ENCODE data around the gene EYA2.

EYA2 gene

GRCh38 chr20:47011984-47012383 is 117.3 kb downstream of the EYA2 start:
- no peaks in the 10 kb centered on the region for H3K27me3 ChIP-seq (ENCODE audit: control insufficient read depth, insufficient read depth, low read length)
- no peaks in the 10 kb centered on the region for H3K9me3 ChIP-seq (ENCODE audit: control insufficient read depth, insufficient read depth, low read length)
- no peaks in the 10 kb centered on the region for H3K36me3 ChIP-seq (ENCODE audit: control insufficient read depth, insufficient read depth, low read length)
- no peaks in the 10 kb centered on the region for H3K4me1 ChIP-seq (ENCODE audit: control insufficient read depth, insufficient read depth, low read length)
- H3K27ac ChIP-seq (ENCODE audit: low read depth, low read length) = no peak overlapping the region
- no peak overlapping the region for H3K9ac ChIP-seq (ENCODE audit: low read depth, low read length)
- no peak overlapping the region for H3K4me3 ChIP-seq (ENCODE audit: low read depth, low read length)

DNA sequence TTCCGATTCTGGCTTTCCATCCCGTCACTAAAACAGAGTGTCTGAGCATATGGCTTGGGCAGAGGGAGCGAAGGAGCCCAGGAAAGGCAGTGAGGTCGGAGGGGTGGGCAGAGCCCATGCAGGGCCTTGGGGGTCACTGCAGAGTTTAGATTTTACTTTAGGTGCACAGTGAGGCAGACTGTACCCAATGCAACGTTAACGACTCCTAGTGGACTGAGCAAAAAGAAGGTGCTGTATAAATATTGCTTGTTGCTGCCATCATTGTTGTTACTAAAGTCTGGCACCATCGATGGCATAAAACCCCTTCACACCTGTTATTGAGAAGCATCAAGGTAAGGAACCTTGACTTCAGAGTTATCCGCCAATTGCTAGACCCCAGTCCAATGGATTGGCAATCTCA is 119.0 kb downstream of the EYA2 start:
- Histone ChIP-seq H3K4me1 (ENCODE audit: control insufficient read depth, insufficient read depth, low read length) (no peaks in the 10 kb centered on the region), H3K9ac (ENCODE audit: low read depth, low read length) (no peak overlapping the region), H3K36me3 (ENCODE audit: control insufficient read depth, insufficient read depth, low read length) (no peaks in the 10 kb centered on the region), H3K27me3 (ENCODE audit: control insufficient read depth, insufficient read depth, low read length) (no peaks in the 10 kb centered on the region), H3K27ac (ENCODE audit: low read depth, low read length) (no peak overlapping the region), H3K4me3 (ENCODE audit: low read depth, low read length) (no peak overlapping the region), H3K9me3 (ENCODE audit: control insufficient read depth, insufficient read depth, low read length) (no peaks in the 10 kb centered on the region)

- Histone ChIP-seq H3K36me3 (ENCODE audit: control insufficient read depth, insufficient read depth, low read length) (no peaks in the 10 kb centered on the region), H3K27ac (ENCODE audit: low read depth, low read length) (no peak overlapping the region), H3K4me1 (ENCODE audit: control insufficient read depth, insufficient read depth, low read length) (0 out of 2 replicates have a peak, but pooled peaks cover 3% of the 10 kb centered on the region), H3K9me3 (ENCODE audit: control insufficient read depth, insufficient read depth, low read length) (no peaks in the 10 kb centered on the region), H3K27me3 (ENCODE audit: control insufficient read depth, insufficient read depth, low read length) (no peaks in the 10 kb centered on the region), H3K4me3 (ENCODE audit: low read depth, low read length) (no peak overlapping the region), H3K9ac (ENCODE audit: low read depth, low read length) (no peak overlapping the region)
Measured at GRCh38 chr20:47016068-47016664, 121.5 kb downstream of the EYA2 start.

GRCh38 chr20:47018381-47018780 is 123.7 kb downstream of the EYA2 start:
- Histone ChIP-seq H3K4me3 (ENCODE audit: low read depth, low read length) (no peak overlapping the region), H3K4me1 (ENCODE audit: control insufficient read depth, insufficient read depth, low read length) (0 out of 2 replicates have a peak, but pooled peaks cover 3% of the 10 kb centered on the region), H3K9me3 (ENCODE audit: control insufficient read depth, insufficient read depth, low read length) (no peaks in the 10 kb centered on the region), H3K27ac (ENCODE audit: low read depth, low read length) (no peak overlapping the region), H3K27me3 (ENCODE audit: control insufficient read depth, insufficient read depth, low read length) (no peaks in the 10 kb centered on the region), H3K36me3 (ENCODE audit: control insufficient read depth, insufficient read depth, low read length) (no peaks in the 10 kb centered on the region), H3K9ac (ENCODE audit: low read depth, low read length) (no peak overlapping the region)

DNA sequence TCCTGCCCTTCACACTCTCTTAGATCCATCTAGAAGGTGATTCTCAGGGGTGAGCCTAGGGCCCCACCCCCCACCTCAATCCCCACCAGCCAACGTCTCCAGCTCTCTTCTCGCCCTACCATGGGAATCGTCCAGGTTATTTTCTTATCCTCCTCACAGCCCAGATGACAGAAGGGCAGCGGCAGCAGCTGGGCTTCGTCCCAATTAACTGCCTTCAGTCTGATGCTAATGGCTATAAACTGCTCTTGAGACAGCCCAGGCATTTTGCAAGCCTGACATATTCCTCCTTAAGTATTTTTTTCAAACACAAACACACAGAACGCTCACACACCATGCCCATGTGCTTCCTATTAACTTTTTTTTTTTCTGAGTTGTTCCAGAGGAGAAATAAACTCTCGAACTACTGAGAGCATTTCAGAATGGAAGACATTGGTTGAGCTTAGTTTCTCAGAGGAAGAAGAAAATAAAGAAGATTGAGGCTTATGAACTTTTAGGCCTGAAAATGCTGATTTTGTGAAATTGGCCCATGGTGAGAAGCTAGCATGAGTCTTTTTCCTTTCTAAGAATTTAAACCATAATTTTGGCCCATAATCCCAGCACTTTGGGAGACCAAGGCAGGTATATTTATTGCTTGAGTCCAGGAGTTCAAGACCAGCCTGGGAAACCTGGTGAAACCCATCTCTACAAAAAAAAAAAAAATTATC is 124.6 kb downstream of the EYA2 start:
- H3K4me3 ChIP-seq (ENCODE audit: low read depth, low read length) = no peak overlapping the region
- no peaks in the 10 kb centered on the region for H3K27me3 ChIP-seq (ENCODE audit: control insufficient read depth, insufficient read depth, low read length)
- no peaks in the 10 kb centered on the region for H3K9me3 ChIP-seq (ENCODE audit: control insufficient read depth, insufficient read depth, low read length)
- H3K27ac ChIP-seq (ENCODE audit: low read depth, low read length) = no peak overlapping the region
- H3K4me1 ChIP-seq (ENCODE audit: control insufficient read depth, insufficient read depth, low read length) = 0 out of 2 replicates have a peak, but pooled peaks cover 3% of the 10 kb centered on the region
- no peaks in the 10 kb centered on the region for H3K36me3 ChIP-seq (ENCODE audit: control insufficient read depth, insufficient read depth, low read length)
- no peak overlapping the region for H3K9ac ChIP-seq (ENCODE audit: low read depth, low read length)

GRCh38 chr20:47020231-47020630 is 125.6 kb downstream of the EYA2 start:
- no peak overlapping the region for H3K4me3 ChIP-seq (ENCODE audit: low read depth, low read length)

DNA sequence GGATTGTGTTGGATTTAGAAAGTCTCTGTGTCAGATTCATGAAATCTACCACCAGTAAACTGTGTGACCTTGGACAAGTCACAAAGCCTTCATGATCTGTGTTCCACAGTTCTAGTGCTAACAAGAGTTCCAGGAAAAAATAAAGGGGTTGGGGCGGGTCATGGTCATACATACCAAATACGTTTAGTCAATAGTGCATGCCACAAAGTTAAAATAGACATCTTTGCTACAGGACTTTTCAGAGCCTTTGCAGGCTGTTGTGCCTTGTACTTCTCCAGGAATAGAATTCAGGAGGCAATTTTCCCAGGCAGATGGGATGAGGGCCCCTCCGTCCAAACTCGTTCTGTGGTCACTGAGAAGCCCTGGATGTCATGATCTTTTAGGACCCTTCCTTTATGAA is 127.2 kb downstream of the EYA2 start:
- Histone ChIP-seq H3K27me3 (ENCODE audit: control insufficient read depth, insufficient read depth, low read length) (no peaks in the 10 kb centered on the region), H3K36me3 (ENCODE audit: control insufficient read depth, insufficient read depth, low read length) (no peaks in the 10 kb centered on the region), H3K4me1 (ENCODE audit: control insufficient read depth, insufficient read depth, low read length) (0 out of 2 replicates have a peak, but pooled peaks cover 3% of the 10 kb centered on the region), H3K9me3 (ENCODE audit: control insufficient read depth, insufficient read depth, low read length) (no peaks in the 10 kb centered on the region), H3K27ac (ENCODE audit: low read depth, low read length) (no peak overlapping the region), H3K4me3 (ENCODE audit: low read depth, low read length) (no peak overlapping the region), H3K9ac (ENCODE audit: low read depth, low read length) (no peak overlapping the region)

More at GRCh38 chr20:47020231-47020630, 125.6 kb downstream of the EYA2 start:
- Histone ChIP-seq H3K36me3 (ENCODE audit: control insufficient read depth, insufficient read depth, low read length) (no peaks in the 10 kb centered on the region), H3K9me3 (ENCODE audit: control insufficient read depth, insufficient read depth, low read length) (no peaks in the 10 kb centered on the region), H3K27me3 (ENCODE audit: control insufficient read depth, insufficient read depth, low read length) (no peaks in the 10 kb centered on the region), H3K9ac (ENCODE audit: low read depth, low read length) (no peak overlapping the region), H3K27ac (ENCODE audit: low read depth, low read length) (no peak overlapping the region), H3K4me1 (ENCODE audit: control insufficient read depth, insufficient read depth, low read length) (0 out of 2 replicates have a peak, but pooled peaks cover 3% of the 10 kb centered on the region)

DNA sequence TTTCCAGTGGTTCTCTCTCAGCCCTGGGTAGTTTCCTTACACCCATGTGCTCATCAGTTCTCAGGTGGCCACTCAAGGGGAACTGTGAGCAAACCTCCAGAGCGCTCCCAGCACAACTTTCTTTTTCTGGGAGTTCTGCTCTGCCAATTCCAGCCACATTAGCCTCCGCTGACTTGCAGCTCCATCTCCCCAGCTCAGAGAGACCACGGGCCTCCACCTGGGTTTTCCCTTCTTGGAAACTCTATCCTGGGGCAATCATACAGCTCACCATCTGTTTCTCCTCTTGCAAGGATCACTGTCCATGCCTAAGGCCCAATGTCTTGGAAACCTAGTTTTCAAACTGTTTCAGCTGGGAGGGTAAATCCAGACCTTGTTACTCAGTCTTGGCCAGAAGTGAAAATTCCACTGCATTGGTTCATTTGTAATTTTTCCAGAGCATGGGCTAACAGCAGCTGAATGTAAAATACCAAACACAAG is 129.9 kb downstream of the EYA2 start:
- H3K4me3 ChIP-seq (ENCODE audit: low read depth, low read length) = no peak overlapping the region
- no peaks in the 10 kb centered on the region for H3K36me3 ChIP-seq (ENCODE audit: control insufficient read depth, insufficient read depth, low read length)
- H3K27me3 ChIP-seq (ENCODE audit: control insufficient read depth, insufficient read depth, low read length) = no peaks in the 10 kb centered on the region
- no peak overlapping the region for H3K9ac ChIP-seq (ENCODE audit: low read depth, low read length)
- H3K9me3 ChIP-seq (ENCODE audit: control insufficient read depth, insufficient read depth, low read length) = no peaks in the 10 kb centered on the region
- H3K4me1 ChIP-seq (ENCODE audit: control insufficient read depth, insufficient read depth, low read length) = no peaks in the 10 kb centered on the region
- H3K27ac ChIP-seq (ENCODE audit: low read depth, low read length) = no peak overlapping the region

- no peaks in the 10 kb centered on the region for H3K9me3 ChIP-seq (ENCODE audit: control insufficient read depth, insufficient read depth, low read length)
- H3K27me3 ChIP-seq (ENCODE audit: control insufficient read depth, insufficient read depth, low read length) = no peaks in the 10 kb centered on the region
- no peak overlapping the region for H3K4me3 ChIP-seq (ENCODE audit: low read depth, low read length)
- no peak overlapping the region for H3K9ac ChIP-seq (ENCODE audit: low read depth, low read length)
- no peak overlapping the region for H3K27ac ChIP-seq (ENCODE audit: low read depth, low read length)
- no peaks in the 10 kb centered on the region for H3K4me1 ChIP-seq (ENCODE audit: control insufficient read depth, insufficient read depth, low read length)
- H3K36me3 ChIP-seq (ENCODE audit: control insufficient read depth, insufficient read depth, low read length) = no peaks in the 10 kb centered on the region
Measured at GRCh38 chr20:47027042-47027441, 132.4 kb downstream of the EYA2 start.

GRCh38 chr20:47027456-47027855 is 132.8 kb downstream of the EYA2 start:
- Histone ChIP-seq H3K36me3 (ENCODE audit: control insufficient read depth, insufficient read depth, low read length) (no peaks in the 10 kb centered on the region), H3K27ac (ENCODE audit: low read depth, low read length) (no peak overlapping the region), H3K9ac (ENCODE audit: low read depth, low read length) (no peak overlapping the region), H3K4me3 (ENCODE audit: low read depth, low read length) (no peak overlapping the region), H3K4me1 (ENCODE audit: control insufficient read depth, insufficient read depth, low read length) (no peaks in the 10 kb centered on the region), H3K9me3 (ENCODE audit: control insufficient read depth, insufficient read depth, low read length) (no peaks in the 10 kb centered on the region), H3K27me3 (ENCODE audit: control insufficient read depth, insufficient read depth, low read length) (no peaks in the 10 kb centered on the region)

DNA sequence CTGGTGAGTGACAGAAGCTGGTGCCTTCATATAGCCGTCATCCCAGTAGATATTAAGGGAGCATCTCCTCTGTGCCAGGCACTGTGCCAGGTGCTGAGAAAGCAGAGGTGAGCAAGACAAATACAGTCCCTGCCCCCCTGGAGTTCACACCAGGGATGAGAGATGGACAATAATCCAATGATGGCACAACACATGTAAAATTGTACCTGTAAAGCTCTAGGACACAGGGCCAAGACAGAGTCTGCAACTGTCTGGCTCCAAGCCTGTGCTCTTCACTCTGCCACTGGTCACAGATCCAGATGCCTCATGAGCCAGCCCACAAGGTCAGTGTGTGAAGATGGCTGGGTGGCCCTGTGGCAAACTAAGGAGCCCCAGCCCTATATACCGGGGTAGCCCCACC is 133.8 kb downstream of the EYA2 start:
- H3K36me3 ChIP-seq (ENCODE audit: control insufficient read depth, insufficient read depth, low read length) = no peaks in the 10 kb centered on the region
- H3K4me3 ChIP-seq (ENCODE audit: low read depth, low read length) = no peak overlapping the region
- H3K27me3 ChIP-seq (ENCODE audit: control insufficient read depth, insufficient read depth, low read length) = no peaks in the 10 kb centered on the region
- no peak overlapping the region for H3K27ac ChIP-seq (ENCODE audit: low read depth, low read length)
- no peaks in the 10 kb centered on the region for H3K4me1 ChIP-seq (ENCODE audit: control insufficient read depth, insufficient read depth, low read length)
- no peaks in the 10 kb centered on the region for H3K9me3 ChIP-seq (ENCODE audit: control insufficient read depth, insufficient read depth, low read length)
- no peak overlapping the region for H3K9ac ChIP-seq (ENCODE audit: low read depth, low read length)

Measured in HUES48 (cell line).